Measurements from ENCODE around the gene GAPDH.
A peak's percentile ranks its signal among the peaks of the same experiment; 100 is the strongest.
"Not testable (repeated sequence)": the region's sequence is repeated elsewhere in the genome, so short reads cannot be mapped to it uniquely, and the experiment has no call there.

Gene GAPDH

GRCh38 chr12:6533923-6534694, at the start of gene GAPDH:
Gene GAPDH (plus strand): TSS chr12:6534517. CDS start chr12:6534833, 316 bp downstream.
- peak; percentile 67 to 82 for DNase-seq (ENCODE audit: low read depth in 2 of 2, low spot score in 1 of 2)

DNA sequence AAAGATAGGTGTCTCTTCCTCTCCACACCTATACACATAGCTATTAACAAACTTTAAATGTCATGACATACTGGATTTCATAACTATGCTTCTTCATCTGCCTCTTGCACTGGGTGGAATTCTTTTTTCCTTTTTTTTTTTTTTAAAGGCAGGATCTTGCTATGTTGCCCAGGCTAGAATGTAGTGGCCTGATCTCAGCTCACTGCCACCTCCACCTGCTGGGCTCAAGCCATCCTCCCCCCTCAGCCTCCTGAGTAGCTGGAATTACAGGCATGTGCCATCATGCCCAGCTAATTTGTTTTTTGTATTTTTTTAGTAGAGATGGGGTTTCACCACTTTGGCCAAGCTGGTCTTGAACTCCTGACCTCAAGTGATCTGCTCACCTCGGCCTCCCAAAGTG, 46.1 kb upstream of the GAPDH start:
- DNase-seq (ENCODE audit: low read depth in 2 of 2, low spot score in 1 of 2), result no peak

DNA sequence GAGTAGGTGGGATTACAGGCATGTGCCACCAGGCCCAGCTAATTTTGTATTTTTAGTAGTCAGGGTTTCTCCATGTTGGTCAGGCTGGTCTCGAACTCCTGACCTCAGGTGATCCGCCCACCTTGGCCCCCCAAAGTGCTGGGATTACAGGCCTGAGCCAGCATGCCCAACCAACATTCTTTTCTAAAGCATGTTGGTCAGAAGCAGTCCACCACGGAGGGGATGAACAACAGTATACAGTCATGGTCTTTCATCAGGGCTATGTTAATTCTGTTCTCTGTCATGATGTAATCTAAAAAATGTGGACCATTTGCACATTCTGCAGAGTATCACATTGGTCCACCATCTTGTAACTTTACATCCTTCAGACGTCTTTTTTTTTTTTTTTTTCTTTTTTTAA, 44.9 kb upstream of the GAPDH start:
- DNase-seq (ENCODE audit: low read depth in 2 of 2, low spot score in 1 of 2), result no peak

DNA sequence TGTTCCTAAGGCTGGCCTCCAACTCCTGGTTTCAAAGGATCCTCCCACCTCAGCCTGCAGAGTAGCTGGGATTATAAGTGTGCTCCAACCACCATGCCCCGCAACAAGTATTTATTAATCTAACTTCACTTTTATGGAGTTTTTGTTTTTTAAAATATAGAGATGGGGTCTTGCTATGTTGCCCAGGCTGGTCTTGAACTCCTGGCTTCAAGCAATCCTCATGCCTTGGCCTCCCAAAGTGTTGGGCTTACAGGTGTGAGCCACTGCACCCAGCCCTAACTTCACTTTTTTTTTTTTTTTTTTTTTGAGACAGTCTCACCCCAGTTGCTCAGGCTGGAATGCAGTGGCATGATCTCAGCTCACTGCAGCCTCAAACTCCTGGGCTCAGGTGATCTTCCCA, 43.6 kb upstream of the GAPDH start:
- DNase-seq (ENCODE audit: low read depth in 2 of 2, low spot score in 1 of 2), result not testable (repeated sequence)

DNA sequence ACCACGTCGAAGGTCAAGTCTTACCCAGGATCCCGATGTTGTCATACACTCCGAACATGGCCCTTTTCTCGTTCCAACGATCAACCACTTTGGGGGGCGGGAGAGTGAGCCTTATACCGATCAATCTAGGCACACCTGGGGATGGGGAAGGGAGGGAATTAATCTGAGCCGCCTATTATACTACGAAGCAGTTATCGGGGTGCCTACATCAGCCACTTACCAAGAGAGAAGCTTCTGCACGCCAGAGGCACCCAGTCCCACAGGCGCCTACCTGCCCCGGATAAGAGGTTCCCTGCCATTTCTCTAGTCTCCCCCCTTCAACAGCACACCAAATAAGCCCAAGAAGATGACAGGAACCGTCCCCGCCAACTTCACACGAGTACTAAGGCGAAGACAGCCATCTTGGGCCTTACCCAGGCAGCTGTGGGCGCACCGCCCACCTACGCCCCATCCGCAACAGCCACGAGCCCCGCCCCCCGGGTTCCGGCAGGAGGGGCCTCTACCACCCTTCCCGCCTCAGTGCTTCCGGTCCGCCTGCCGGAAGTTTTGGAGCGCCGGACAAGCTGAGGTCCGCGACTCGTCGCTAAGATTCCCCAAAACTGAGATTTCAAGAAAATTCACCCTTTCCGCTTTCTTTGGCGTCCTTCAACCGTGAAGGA, 41.4 kb upstream of the GAPDH start, which contains the start of gene MRPL51:
TSS of gene MRPL51 (minus strand) at position 425 of the 659 bp plus-strand sequence. CDS start at position 299, 126 bp downstream.
- DNase-seq (ENCODE audit: low read depth in 2 of 2, low spot score in 1 of 2), result peak; percentile 91 to 95

GRCh38 chr12:6493497-6494257, 40.6 kb upstream of the GAPDH start, which contains the start of gene NCAPD2:
Gene NCAPD2 (plus strand): TSS chr12:6494102. CDS start chr12:6495099, 997 bp downstream.
- peak; percentile 82 to 86 for DNase-seq (ENCODE audit: low read depth in 2 of 2, low spot score in 1 of 2)

DNA sequence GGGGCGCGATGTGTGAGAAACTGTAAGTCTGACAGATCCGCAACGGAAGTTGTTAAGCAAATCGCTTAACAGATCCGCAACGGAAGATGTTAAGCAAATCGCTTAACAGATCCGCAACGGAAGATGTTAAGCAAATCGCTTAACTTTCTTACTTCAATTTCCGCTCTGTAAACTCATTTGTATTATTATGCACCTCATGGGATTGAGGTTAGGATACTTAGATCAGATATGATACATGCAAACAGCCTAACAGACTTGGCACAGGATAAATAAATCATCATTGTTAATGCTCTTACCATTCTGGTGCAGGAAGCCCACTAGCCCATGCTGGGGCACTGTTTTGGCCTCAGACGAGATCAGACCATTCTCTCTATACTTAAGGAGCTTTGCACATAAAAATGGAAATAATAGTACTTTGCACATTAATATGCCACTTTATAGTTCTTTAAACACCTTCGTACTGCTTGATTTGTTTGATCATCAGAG, 40.0 kb upstream of the GAPDH start:
- DNase-seq (ENCODE audit: low read depth in 2 of 2, low spot score in 1 of 2), result no peak

GRCh38 chr12:6494968-6495367, 39.3 kb upstream of the GAPDH start:
- no peak for DNase-seq (ENCODE audit: low read depth in 2 of 2, low spot score in 1 of 2)

- not testable (repeated sequence) for DNase-seq (ENCODE audit: low read depth in 2 of 2, low spot score in 1 of 2)
Observed at GRCh38 chr12:6497291-6497690, 37.0 kb upstream of the GAPDH start.

- DNase-seq (ENCODE audit: low read depth in 2 of 2, low spot score in 1 of 2), result no peak
Observed at GRCh38 chr12:6500466-6500865, 33.9 kb upstream of the GAPDH start.

DNA sequence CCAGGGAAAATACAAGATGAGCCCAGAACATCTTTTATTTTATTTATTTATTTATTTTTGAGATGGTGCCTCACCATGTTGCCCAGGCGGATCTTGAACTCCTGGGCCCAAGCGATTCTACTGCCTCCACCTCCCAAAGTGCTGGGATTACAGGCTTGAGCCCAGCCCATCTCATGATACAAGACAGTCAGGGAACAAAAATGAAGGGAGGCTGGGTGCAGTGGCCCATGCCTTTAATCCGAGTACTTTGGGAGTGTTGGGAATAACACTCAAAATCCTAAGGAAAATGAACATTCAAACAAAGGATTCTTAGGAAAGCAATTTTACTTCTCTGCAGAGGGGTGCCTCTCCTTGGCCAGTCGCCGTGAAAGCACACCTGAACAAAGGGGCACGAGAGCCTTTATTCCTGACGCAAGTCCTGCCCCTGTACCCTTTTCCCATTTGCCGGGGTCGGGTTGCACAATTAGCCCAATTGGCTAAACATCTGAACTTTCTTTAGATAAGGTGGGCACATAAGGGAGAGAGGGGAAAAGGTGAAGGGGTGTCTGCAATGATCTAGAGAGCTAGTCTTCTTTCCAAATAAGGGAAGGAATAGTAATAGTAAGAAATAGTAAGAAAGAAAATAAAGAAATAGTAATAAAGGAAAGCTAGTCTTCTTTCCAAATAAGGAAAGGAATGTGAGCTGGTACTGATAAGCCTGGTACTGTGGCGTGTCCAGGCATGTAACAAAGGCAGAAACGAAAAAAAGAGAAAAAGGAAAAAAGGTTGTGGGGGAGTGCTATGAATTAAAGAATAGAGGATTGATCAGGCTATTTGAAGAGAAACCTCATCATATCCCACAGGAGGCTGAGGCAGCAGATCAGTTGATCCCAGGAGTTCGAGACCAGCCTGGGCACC, 27.0 kb upstream of the GAPDH start:
- DNase-seq (ENCODE audit: low read depth in 2 of 2, low spot score in 1 of 2), result no peak

DNA sequence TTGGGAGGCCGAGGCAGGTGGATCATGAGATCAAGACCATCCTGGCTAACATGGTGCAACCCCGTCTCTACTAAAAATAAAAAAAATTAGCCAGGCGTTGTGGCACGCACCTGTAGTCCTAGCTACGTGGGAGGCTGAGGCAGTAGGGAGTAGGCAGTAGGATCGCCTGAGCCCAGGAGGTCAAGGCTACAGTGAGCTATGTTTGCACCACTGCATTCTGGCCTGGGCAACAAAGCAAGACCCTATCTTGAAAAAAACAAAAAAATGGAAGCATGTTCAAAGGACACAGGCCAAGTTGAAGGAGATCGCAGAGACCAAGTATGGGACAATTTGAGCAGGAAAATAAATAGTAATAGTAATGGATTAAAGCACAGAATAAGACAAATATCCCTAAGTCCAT, 26.2 kb upstream of the GAPDH start:
- DNase-seq (ENCODE audit: low read depth in 2 of 2, low spot score in 1 of 2), result no peak

GRCh38 chr12:6520186-6520585, 14.1 kb upstream of the GAPDH start:
- DNase-seq (ENCODE audit: low read depth in 2 of 2, low spot score in 1 of 2), result no peak

GRCh38 chr12:6522193-6522592, 12.1 kb upstream of the GAPDH start:
- no peak for DNase-seq (ENCODE audit: low read depth in 2 of 2, low spot score in 1 of 2)

- no peak for DNase-seq (ENCODE audit: low read depth in 2 of 2, low spot score in 1 of 2)
Observed at GRCh38 chr12:6523708-6524107, 10.6 kb upstream of the GAPDH start.

DNA sequence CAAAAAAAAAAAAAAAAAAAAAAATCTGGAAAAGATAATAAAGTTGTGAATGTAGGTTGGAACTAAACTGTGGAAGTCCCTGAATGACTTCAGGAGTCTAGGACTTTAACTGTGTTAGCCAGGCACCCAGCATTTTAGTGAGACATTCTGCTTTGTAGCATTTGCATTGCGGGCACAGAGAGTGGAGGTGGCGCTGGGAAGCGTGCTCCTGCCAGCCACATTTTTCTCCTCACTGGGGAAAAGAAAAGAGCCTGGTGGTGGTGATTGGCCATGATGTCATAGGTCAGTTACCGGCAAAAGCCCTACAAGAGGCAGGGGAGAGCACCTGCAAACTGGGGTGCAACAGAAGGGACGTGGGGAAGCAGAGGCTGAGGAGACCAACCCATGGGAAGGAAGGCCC, 9.7 kb upstream of the GAPDH start:
- DNase-seq (ENCODE audit: low read depth in 2 of 2, low spot score in 1 of 2), result no peak

GRCh38 chr12:6526201-6526600, 8.1 kb upstream of the GAPDH start:
- no peak for DNase-seq (ENCODE audit: low read depth in 2 of 2, low spot score in 1 of 2)

DNA sequence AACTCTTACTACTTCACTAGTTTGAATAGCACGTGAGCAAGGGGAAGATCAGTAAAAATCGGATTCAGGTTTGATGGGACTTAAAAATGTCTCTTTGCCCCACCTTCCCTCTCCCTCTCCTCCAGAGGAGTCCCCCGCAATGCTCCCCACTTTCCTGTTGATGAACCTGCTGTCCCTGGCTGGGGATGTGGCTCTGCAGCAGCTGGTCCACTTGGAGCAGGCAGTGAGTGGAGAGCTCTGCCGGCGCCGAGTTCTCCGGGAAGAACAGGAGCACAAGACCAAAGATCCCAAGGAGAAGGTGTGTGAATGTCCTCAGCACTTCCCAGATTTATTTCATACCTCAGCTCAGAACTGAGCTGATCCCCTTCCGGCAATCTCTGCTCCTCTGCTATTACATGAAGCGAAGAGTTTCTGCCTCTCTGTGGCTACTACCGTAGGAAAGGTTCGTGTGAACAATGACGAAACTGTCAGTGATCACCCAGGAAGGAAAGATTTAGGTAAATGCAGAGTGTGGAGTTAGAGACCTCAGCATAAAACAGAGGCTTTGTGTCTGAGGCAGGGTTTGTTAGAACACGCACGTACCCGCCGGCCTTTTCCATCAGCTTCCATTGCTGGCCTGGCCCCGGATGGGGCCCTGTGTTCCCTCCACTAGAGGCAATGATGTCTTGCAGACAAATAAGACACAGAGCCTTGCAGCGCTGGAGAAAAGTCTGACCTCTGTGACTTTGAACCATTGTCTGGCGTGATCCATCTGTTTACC, 7.4 kb upstream of the GAPDH start:
- DNase-seq (ENCODE audit: low read depth in 2 of 2, low spot score in 1 of 2), result no peak

DNA sequence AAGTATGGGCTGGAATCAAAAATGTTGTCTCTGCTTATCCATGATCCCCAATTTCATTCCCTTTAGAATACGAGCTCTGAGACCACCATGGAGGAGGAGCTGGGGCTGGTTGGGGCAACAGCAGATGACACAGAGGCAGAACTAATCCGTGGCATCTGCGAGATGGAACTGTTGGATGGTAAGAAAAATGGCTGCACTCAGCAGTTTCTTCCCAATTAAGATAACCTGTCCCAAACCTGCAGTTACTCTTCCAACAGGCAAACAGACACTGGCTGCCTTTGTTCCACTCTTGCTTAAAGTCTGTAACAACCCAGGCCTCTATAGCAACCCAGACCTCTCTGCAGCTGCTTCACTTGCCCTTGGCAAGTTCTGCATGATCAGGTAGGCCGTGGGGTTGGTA, 6.6 kb upstream of the GAPDH start:
- DNase-seq (ENCODE audit: low read depth in 2 of 2, low spot score in 1 of 2), result no peak

All from stimulated activated CD8-positive, alpha-beta memory T cell treated with anti-CD3 and anti-CD28 coated beads, Interleukin-4, amount 100 ng/mL, for 4 hours (primary cell).